GM10266 (cell line): ENCODE measurements around the gene ALDH1A3.

Experiments used
- DNase-seq: peaks from one replicate; pipeline ENCODE4 v3.0.0; 2012; ENCODE audit errors: extremely low spot score
- TF ChIP-seq, protein P1 (sequence below): IDR thresholded peaks from 2 replicates; pipeline ENCODE4 v1.5.1; 2012; ENCODE audit warnings: mild to moderate bottlenecking, low read depth; ENCODE audit not compliant: control insufficient read depth, insufficient read depth; ENCODE audit errors: missing control alignments

The ALDH1A3 gene

DNA sequence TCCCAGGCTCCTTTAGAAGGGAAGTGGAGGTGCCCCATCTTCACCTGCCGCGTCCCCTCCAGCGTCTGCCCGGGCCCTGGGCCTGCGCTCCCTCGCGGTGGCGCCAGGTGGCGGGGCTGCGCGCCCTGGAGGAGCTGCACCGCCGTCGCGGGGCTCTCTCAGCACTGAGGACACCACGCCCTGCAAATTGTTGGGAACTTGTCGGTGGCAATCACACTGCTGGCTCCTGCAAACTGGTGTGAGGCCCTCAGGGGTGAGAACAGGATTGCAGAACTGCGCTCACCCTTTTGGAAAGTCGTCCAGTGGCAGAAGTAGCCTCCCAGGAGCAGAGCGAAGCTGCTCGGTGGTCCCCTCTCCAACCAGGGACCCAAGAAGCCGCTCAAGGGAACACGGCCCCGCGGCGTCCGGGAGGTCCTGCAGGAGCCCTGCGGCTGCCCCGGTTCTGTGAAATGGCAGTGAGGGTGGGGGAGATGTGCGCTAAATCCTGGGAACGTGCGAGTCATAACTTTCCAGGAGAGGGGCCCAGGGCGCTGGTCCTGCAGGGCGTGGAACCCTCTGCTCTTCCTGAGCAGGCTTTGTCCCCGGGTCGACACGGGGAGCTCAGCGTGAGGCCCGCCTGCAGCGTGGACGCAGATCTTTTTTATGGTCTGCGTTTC lies 38.5 kb downstream of the ALDH1A3 start:
- TF ChIP-seq, protein P1, sequence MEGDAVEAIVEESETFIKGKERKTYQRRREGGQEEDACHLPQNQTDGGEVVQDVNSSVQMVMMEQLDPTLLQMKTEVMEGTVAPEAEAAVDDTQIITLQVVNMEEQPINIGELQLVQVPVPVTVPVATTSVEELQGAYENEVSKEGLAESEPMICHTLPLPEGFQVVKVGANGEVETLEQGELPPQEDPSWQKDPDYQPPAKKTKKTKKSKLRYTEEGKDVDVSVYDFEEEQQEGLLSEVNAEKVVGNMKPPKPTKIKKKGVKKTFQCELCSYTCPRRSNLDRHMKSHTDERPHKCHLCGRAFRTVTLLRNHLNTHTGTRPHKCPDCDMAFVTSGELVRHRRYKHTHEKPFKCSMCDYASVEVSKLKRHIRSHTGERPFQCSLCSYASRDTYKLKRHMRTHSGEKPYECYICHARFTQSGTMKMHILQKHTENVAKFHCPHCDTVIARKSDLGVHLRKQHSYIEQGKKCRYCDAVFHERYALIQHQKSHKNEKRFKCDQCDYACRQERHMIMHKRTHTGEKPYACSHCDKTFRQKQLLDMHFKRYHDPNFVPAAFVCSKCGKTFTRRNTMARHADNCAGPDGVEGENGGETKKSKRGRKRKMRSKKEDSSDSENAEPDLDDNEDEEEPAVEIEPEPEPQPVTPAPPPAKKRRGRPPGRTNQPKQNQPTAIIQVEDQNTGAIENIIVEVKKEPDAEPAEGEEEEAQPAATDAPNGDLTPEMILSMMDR = peak; percentile 99
- DNase-seq = peak; percentile 92

DNA sequence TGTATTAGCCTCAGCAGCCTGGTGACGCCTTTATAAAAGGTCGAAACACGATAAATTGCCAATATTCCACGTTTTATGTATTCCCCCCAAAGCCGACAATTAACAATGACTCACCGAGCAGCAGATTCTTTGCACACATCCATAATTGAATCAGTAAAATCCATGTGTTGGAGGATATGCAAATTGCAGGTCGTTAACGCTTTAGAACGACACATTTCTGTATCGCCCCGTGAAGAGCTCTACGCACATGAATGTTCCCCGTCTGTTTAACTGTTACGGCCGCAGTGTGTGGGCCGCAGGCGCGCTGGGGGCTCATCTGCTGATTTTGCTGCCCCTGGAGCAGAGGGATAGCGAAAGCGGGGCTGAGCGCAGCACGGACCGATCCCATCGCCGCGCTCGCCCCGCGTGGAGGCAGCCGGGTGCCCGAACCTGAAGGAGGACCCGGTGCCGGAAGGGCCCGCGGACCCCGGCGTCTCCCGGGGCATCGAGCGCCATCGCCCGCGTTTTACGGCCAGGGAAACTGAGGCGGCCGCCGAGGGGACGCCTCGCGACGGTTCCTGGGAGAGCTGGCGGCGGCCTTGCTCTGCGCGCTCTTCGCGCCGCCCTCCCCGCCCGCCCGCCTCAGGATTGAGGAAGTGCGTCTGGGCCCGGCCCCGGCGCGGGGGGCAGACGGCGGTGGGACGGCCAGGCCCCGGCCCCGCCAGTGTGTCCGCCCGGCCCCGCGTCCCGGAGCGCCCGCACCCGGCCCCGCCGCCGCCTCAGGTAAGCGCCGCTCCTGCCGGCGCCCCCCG lies 39.3 kb downstream of the ALDH1A3 start, which contains the start of gene LRRK1:
LRRK1 (plus strand) TSS at position 668 of the 791 bp plus-strand sequence. CDS start 5,276 bp downstream, outside the sequence.
- peak; percentile 77 for DNase-seq
- TF ChIP-seq, protein P1 = peak; percentile 40

DNA sequence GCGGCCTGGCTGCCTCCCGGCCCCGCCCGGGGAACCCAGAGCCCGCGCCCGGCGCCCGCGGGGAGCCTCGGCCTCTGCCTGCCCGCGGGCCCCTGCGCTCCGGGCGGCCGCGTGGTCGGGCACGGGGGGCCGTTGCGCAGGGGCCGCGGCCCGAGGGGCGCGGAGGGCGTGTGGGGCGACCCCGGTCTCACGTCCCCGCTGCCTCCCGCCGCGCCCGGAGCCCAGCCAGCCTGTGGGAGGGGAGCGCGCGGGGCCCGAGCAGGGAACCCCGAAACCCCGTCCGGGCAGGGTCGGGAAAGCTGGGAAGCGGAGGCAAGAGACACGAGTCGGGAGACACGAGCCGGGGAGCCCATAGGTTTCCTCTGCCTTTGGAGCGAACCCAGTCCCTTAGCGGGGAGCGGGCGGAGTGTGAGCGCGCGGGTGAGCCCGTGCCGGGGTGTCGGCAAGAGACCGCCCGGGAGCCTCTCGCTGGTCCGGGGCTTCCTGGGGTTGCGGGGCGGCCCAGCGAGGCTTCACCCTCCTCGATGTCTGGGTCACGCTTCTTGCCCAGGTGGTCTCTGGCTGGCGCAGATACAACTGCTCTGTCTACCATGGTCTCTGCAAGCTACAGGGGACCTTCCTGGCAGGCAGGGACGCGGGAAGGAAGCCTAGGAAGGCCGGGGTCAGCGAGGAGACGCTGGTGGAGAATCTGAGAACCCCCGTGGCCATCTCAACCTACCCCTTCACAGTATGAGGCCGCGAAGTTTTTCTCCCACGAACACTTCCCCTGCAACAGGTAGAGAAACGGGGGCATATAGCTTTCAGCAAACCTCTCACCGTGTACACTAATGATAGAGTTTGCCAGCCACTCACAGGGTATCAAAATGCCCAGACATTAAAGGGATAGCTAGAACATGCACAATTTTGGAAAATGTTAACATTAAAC lies 40.1 kb downstream of the ALDH1A3 start:
- DNase-seq = peak; percentile 64
- TF ChIP-seq, protein P1 = no peak

DNA sequence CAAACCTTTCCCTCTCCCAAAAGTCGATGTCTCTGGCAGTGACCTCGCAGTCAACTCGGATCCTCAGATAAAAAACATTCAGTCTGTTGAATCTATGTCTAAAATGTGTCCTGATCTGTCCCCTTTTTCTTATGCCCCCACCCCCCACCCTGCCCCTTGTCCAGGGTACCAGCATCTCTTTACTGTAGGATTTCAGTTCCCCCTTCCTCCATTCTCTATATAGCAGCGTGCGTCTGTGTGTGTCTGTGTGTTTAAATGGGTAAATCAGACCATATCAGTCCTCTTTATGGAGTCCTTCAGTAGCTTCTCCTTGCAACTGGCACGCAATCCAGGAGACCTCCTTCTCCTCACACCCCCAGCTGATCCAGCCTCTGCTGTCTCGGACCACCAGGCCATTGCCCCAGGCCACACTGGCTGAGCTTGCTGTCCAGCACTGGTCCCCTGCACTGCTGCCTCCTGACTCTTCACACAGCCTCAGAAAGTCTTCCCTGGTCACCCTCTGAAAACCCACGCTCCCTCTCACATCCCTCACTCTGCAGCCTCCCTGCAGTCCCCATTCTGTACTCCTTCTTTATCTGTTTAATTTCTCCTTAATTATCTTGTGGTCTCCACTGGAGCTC lies 41.0 kb downstream of the ALDH1A3 start:
- no peak for DNase-seq
- TF ChIP-seq, protein P1 = no peak

DNA sequence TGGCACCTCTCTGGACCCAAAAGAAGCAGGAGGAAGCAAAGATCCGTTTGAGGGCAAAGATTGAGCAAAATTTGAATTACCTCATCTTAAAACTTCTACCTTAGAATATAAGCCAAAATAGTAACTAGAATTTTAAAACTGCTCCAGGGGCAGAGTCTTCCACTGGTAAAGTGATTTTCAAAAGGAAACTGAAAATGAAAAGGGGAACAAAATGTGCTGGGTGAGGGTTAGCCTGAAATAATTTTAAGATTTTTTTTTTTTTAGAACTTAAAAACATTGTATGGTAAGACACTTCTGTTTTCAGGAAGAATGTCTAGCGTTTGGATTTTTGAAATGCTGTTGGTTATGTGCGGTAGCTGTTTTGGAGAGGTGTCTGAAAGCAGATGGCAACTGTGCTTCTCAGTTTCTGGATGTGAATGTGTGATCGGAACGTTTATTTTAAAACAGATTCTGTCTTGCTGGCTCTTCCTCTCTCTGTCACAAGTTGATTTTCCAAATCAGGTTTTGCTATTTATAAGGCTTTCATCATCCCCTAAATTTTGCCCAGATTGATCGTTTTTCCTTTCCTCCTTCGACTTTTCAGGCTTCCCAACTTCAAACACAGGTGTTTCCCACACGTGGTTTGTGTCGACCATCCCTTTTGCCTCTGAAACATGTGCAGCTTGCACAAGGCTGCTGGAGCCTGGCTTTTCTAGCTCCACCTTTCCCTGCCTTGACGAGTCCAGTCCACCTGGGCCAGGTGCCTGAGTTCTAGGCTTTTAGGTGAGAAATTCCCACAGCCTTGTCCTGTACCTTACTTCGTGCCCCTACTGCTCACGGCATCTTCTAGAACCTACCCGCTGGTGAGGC lies 42.8 kb downstream of the ALDH1A3 start:
- TF ChIP-seq, protein P1 = no peak
- DNase-seq = peak; percentile 73

DNA sequence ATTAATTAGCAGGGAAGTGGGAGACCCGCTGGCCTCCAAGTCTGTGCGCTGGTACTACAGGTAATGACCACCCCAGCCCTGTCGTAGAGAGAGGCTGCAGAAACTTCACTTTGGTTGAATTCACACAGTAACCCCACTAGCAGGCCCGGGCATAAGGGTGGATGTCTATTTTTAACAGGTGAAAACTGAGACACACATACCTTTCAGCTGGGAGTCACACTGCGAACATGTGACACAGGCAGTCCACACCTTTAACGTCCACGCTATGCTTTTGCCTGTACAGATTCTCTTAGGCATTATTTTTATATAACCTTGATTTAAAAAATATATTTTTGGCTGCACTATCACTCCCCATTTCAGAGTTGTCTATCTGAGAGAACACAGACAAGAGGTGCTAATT lies 43.4 kb downstream of the ALDH1A3 start:
- TF ChIP-seq, protein P1 = no peak
- no peak for DNase-seq
